ENCODE measurements around the gene TOMT.

Gene TOMT

GRCh38 chr11:72085621-72086351, 19.9 kb upstream of the TOMT start:
- no peak for DNase-seq (ENCODE audit: low read depth in 2 of 2)

DNA sequence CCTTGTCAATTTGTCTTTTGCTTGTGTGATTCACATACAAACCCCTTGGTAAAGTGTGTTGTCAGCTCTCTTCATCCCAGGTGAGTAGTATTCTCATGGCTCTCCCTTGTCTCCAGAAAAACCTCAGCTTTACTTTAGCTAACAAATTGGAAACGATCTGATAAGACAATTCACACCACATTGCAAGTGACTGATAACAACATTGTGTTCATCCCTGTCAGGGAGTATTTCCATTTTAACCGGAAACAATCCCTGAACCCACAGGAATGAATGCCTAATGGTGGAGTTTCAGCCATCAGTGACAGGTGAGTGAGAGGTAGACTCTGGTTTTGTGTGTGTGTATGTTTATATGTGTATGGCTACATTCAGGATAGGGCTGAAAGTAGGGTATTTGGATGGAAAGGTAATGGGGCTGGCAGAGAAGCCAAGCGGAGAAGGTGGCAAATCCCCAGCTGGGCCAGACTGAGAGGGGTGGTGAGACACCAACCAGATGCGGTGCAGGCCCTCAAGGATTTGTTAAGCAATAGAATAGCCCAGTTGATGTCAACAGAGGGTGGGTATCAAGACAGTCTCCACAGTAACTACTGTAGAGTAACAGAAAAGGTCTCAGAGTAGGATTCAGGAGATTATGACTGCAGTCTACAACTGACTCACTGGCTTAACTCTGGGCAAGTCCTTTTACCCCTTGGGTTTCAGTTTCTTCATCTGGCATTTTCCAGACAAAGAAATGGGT, 17.5 kb upstream of the TOMT start:
- no peak for DNase-seq (ENCODE audit: low read depth in 2 of 2)

GRCh38 chr11:72091292-72091691, 14.4 kb upstream of the TOMT start:
- DNase-seq (ENCODE audit: low read depth in 2 of 2): peak; percentile 48 to 56

DNA sequence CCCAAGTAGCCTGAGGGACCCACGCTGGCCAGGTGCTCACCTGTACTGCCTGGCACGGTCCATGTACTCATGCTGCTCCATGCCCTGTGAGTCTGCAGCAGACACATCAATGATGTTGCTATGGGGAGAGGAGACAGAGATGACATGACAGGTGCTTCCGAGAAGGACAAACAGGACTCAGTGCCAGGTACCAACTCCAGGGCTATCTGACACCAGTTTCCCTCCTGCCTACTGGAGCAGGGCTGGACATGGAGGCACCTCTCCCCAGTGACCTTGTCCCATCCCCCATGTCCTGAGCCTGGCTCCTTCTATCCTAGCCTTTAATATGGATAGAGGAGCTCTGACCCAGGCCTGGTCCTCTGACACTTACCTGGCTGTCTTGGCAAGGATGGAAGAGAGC, 7.0 kb upstream of the TOMT start:
- DNase-seq (ENCODE audit: low read depth in 2 of 2): no peak

GRCh38 chr11:72100009-72100408, 5.7 kb upstream of the TOMT start:
- DNase-seq (ENCODE audit: low read depth in 2 of 2): no peak

DNA sequence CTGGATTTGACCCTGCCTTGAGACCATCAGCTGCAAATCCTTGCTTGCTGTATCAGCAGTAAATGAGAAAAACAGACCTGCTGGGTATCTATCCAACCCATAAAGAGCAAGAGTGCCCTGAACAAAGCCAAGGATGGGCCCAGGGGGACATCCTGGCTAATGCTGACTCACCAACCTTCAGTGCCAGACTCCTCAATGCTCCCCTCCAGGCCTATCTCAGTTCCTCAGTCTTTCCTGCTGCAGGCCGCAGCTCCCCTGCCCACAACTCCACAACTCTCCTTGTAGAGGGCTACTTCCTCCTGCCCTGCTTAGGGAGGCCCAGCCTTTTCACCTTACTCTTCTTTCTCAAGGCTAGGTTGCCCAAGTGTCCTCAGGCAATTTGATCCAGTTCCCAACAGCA, 5.3 kb upstream of the TOMT start:
- DNase-seq (ENCODE audit: low read depth in 2 of 2): no peak

DNA sequence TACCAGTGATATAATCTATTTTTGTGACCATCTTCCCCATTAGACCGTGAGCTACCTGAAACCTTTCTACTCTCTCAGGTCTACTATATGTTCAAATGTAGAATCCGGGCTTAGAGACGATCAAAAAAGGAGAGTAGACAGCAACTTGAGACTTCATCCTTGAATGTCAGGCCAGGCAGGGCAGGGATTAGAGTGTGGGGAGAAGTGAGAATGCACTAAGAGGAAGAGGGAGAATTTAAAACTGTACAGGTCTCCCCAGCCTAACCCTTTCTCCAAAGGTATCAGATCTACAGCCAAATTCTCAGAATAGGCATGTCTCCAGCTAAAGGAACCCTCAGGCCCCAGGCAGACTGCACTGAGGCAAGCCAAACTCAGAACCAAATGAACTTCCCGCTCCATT, 3.6 kb upstream of the TOMT start:
- DNase-seq (ENCODE audit: low read depth in 2 of 2): no peak

GRCh38 chr11:72102631-72102945, 3.1 kb upstream of the TOMT start:
- DNase-seq (ENCODE audit: low read depth in 2 of 2): no peak

DNA sequence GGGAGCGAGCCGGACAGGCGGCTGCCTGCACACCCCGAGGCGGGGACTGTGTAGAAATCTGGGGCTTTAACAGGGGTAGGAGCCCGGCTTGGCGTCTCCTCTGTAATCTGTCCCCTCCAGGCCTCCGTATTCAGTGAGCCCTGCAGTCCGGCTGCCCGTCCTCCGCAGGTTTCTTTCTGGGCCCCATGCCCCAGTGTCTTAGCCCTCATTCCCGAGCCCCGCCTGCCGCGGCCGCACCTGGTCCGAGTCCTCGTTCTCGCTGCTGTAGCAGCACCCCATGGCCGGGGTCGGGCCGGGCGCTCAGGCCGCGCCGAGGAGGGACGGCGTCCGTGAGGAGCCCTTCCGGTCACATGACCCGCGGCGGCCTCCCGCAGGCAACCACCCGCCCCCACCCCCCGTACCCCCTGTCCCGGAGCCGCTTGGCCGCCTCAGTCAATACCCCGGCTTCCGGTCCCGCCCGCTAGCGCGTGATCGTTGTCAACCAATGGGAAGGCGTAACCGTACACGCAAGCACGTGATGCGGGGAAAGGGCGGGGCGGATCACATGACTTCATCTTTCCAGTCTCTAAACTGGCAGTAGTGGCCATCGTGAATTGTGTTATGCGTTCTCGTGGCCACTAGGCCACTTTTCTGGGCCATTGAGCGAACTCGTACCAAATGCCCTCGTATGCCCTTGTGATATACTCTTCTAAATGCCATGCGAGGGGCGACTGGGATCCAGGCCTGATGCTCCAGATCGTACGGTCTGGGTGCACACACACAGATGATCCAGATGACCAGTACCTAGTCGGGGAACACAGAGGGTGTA, 2.6 kb upstream of the TOMT start, which contains the start of gene LAMTOR1:
Gene LAMTOR1, minus strand, starts transcription at position 352 of the 808 bp plus-strand sequence. Its CDS starts 73 bp downstream, at position 279.
- DNase-seq (ENCODE audit: low read depth in 2 of 2): peak; percentile 94 to 95

GRCh38 chr11:72103754-72104167, 2.0 kb upstream of the TOMT start:
- DNase-seq (ENCODE audit: low read depth in 2 of 2): no peak

GRCh38 chr11:72111300-72112142, 5.8 kb downstream of the TOMT start:
- DNase-seq (ENCODE audit: low read depth in 2 of 2): no peak

DNA sequence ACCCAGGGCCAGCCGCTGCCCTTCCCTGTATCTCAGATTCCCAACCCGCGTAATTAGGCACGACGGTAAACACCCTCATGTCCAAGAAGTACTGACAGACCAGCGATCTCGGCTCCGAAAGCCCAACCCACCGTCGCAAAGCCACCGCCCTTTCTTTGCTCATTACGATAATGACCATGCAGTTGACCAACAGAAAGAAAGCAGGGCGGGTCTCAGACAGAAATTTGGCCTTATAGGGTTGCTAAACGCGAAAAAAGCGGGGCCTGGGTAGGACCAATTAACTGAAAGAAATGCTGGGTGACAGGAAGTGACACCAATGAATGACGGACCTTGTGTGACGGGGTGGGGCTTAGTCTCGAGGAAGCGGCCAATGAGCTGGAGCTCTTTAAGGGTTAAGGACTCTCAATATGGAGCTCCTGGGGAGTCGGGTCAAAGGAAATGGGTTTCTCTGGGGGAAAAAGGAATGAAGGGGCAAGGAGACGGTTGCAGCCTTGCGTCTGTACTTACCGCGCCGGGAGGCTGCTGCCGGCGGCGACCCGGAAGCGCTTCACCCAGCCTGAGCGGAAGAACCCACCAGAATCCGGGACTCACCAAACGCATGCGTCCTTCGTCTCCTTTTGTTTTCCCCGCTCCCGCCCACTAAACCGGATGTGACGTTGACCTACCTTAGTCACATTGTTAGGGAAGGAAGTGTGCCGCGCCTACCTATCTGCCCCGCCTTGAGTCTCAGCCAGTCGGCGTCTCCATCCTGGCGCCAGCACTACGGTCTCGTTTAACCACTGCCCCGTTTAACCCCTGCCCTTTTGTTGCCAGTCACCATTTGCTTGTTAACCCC, 6.6 kb downstream of the TOMT start, which contains the start of gene ANAPC15:
Gene ANAPC15, minus strand, starts transcription at position 553 of the 835 bp plus-strand sequence. CDS start 1,419 bp downstream, outside the sequence.
- DNase-seq (ENCODE audit: low read depth in 2 of 2): peak; percentile 92 to 97

DNA sequence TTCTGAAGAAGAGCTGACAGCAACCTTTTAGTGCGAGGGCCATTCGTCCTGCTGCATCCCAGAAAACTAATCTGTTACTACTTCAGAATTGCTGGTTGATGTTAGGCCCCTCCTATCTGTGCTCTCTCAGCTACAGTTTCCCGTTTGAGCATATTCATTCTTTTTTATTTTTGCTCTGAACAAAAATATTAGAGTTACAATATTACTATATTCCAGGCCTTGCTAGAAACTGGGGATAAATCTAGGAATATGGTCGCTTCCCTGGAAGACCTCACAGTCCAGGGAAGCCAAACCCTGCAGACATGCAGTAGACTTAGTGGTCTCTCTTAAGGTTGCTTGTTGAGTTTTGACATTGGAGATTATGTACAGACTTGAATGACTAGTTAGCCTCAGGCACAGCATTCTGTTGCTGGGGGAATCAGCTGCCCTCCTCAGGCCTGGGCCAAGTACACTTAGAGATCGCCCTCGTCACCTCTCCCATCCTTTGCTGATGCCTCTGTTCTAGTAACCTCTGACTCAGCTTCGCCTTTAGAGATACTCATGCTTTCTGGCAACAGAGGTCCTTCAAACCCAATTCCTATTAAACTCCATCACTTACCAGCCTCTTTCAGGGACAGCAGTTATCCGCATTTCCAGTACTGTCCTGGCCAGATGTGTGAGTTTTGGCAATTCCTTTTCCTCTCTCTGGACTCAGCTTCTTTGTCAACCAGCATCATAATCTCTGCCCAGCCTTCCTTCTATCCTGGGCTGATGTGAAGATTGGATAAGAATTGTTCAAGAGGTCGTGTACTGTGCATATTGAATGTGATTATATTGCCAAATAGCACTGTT, 7.5 kb downstream of the TOMT start:
- no peak for DNase-seq (ENCODE audit: low read depth in 2 of 2)

DNA sequence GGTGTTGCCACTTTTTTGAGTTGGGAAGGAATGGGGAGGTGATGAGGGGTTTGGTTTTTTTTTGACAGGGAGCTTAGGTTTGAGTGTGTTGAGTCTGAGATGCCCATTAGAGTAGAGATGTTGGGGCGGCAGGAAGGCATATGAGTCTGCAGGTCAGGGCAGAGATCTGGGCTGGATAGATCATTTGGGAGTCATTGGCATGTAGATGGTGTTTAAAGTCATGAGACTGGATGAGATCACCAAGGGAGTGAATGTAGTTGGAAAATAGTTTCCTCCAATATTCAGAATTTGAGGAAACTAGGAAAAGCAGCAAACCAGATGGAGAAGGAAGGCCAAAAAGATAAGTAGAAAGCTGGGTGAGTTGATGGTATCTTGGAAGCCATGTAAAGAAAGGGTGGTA, 8.8 kb downstream of the TOMT start:
- no peak for DNase-seq (ENCODE audit: low read depth in 2 of 2)

- DNase-seq (ENCODE audit: low read depth in 2 of 2): no peak
Observed at GRCh38 chr11:72116019-72116755, 10.5 kb downstream of the TOMT start.

GRCh38 chr11:72119198-72119597, 13.5 kb downstream of the TOMT start:
- DNase-seq (ENCODE audit: low read depth in 2 of 2): no peak

GRCh38 chr11:72120930-72121329, 15.2 kb downstream of the TOMT start:
- DNase-seq (ENCODE audit: low read depth in 2 of 2): no peak

DNA sequence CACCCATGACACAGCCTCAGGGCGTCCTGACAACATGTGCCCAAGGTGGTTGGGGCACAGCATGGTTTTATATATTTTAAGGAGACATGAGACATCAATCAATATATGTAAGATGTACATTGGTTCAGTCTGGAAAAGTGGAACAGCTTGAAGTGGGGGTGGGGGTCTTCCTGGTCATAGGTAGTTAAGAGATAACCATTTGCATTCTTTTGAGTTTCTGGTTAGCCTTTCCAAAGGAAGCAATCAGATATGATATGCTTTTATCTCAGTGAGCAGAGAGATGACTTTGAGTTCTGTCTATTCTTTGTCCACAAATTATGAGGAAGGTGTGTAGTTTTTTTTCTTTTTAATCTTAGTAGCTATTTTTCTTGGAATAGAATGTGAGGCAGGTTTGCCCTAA, 16.9 kb downstream of the TOMT start:
- DNase-seq (ENCODE audit: low read depth in 2 of 2): no peak

- no peak for DNase-seq (ENCODE audit: low read depth in 2 of 2)
Observed at GRCh38 chr11:72123117-72123653, 17.5 kb downstream of the TOMT start.
